HG02678 (cell line): ENCODE measurements around the gene NEK3.
"Not testable (repeated sequence)": the region's sequence is repeated elsewhere in the genome, so short reads cannot be mapped to it uniquely, and the experiment has no call there.

Experiments
- ATAC-seq: cut with Tn5 transposase; IDR thresholded peaks from one replicate; pipeline ENCODE4 v1.9.1; 2021; ENCODE audit warnings: mild to moderate bottlenecking, moderate library complexity; ENCODE audit not compliant: unreplicated experiment

NEK3 gene

GRCh38 chr13:52159159-52159982 lies at the start of gene NEK3:
NEK3 (minus strand) TSS chr13:52159597; CDS start chr13:52156191, 3,406 bp downstream.
- ATAC-seq, result peak; percentile 81

- not testable (repeated sequence) for ATAC-seq
Measured at GRCh38 chr13:52208384-52208783, 49.0 kb upstream of the NEK3 start.

- not testable (repeated sequence) for ATAC-seq
Measured at GRCh38 chr13:52207896-52208295, 48.5 kb upstream of the NEK3 start.

GRCh38 chr13:52207337-52207736 lies 47.9 kb upstream of the NEK3 start:
- ATAC-seq, result not testable (repeated sequence)

- ATAC-seq, result not testable (repeated sequence)
Measured at GRCh38 chr13:52204546-52204945, 45.1 kb upstream of the NEK3 start.

- not testable (repeated sequence) for ATAC-seq
Measured at GRCh38 chr13:52203864-52204263, 44.5 kb upstream of the NEK3 start.

- ATAC-seq, result not testable (repeated sequence)
Measured at GRCh38 chr13:52202506-52202905, 43.1 kb upstream of the NEK3 start.

- ATAC-seq, result peak; percentile 64
Measured at GRCh38 chr13:52201439-52202193, 42.2 kb upstream of the NEK3 start.

GRCh38 chr13:52195401-52195837 lies 36.0 kb upstream of the NEK3 start:
- peak; percentile 85 for ATAC-seq

- peak; percentile 67 for ATAC-seq
Measured at GRCh38 chr13:52194184-52194868, 34.9 kb upstream of the NEK3 start.

- not testable (repeated sequence) for ATAC-seq
Measured at GRCh38 chr13:52193587-52194183, 34.3 kb upstream of the NEK3 start.

- ATAC-seq, result peak; percentile 82
Measured at GRCh38 chr13:52187424-52188187, 28.2 kb upstream of the NEK3 start.

- ATAC-seq, result no peak
Measured at GRCh38 chr13:52187029-52187423, 27.6 kb upstream of the NEK3 start.

- peak; percentile 57 for ATAC-seq
Measured at GRCh38 chr13:52181316-52181954, 22.0 kb upstream of the NEK3 start.

- no peak for ATAC-seq
Measured at GRCh38 chr13:52179925-52180324, 20.5 kb upstream of the NEK3 start.

GRCh38 chr13:52177276-52177675 lies 17.9 kb upstream of the NEK3 start:
- ATAC-seq, result no peak

- not testable (repeated sequence) for ATAC-seq
Measured at GRCh38 chr13:52173970-52174369, 14.6 kb upstream of the NEK3 start.

- ATAC-seq, result no peak
Measured at GRCh38 chr13:52173373-52173772, 14.0 kb upstream of the NEK3 start.

GRCh38 chr13:52171686-52172085 lies 12.3 kb upstream of the NEK3 start:
- not testable (repeated sequence) for ATAC-seq
